Measurements from ENCODE around the gene FAM72B.
"Not testable (repeated sequence)": the region's sequence is repeated elsewhere in the genome, so short reads cannot be mapped to it uniquely, and the experiment has no call there.

FAM72B gene

DNA sequence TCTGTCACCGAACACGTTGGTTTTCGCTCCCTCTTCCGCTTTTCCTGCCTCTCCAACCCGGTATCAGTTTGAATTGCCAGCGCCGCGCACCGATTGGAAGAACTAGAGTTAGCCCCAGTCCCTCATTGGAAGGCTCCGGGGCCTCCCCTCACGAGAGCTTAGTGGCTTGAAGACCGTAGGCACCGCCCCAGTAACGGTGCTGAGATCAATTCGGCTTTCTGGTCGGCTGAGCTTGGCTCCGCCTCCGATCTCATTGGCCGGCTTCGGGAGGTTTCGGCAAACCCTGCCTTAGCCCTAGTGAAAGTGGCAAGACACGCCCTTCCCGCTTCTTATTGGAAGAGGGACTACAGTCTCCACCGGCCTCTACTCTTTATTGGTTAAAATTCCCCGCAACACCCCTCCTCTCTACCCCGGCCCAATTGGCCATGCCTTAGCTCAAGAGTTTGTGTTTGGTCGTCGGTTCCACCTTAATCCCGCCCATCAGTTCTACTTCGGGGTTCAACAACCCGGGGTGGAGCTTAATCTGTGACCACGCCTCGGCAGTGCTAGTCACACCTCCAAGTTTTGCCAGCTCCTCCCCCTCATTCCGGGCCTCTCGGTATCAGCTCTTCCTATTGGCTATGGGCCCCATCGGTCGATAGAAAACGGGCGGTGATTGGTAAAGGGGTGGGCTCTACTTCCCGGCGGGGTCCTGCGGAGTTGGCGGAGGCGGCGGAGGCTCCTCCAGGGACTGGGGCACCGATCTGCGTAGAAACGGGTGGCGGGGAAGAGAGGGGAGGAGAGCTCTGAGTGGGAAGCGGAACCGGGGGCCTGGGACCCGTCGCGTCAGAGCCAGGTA lies at the start of gene FAM72B, which contains the start of gene SRGAP2C:
FAM72B (minus strand) TSS at position 51 of the 838 bp plus-strand sequence. CDS start 851 bp downstream, outside the sequence.
SRGAP2C (plus strand) TSS at position 686 of the 838 bp plus-strand sequence. CDS start 2,472 bp downstream, outside the sequence.
- not testable (repeated sequence) for H3K4me3 ChIP-seq (ENCODE audit: low read length); H3K27me3 ChIP-seq (ENCODE audit: control insufficient read depth, insufficient read depth, low read length); H3K4me1 ChIP-seq (ENCODE audit: control insufficient read depth, insufficient read depth, low read length); H3K36me3 ChIP-seq (ENCODE audit: control insufficient read depth, insufficient read depth, low read length); H3K27ac ChIP-seq (ENCODE audit: low read depth, low read length); H3K9ac ChIP-seq (ENCODE audit: low read length)

DNA sequence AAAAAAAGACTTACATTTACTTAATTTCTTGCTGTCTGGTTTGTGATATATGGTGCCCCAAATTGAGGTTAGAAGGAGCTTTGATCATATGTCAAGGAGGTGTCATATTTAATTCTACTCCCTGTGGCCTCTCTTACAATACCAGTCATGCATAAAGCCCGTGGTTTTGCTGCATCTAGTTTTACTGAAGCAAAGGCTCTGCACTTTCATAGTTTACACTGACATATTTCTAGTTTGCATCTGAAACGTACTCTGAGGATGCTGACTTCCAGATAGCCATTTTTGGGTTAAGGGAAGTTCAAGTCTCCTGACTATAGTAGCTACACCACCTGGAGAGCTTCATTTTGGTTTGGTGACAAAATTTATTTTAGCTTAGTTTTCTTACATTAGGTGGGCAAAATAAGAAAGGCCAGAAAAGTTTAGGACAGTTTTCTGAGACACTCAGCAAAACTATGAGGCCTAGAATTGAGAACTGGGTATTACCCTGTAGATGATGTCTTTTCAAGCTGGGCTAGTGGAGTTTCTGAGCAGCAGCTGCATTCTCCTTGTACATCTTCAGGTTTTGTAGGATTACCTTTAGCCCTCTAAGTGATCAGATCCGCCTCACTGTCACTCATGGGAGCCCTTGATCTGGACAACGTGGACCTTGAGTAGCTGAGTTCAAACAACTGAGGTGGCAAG lies 48.4 kb upstream of the FAM72B start:
- not testable (repeated sequence) for H3K4me3 ChIP-seq (ENCODE audit: low read length); H3K9ac ChIP-seq (ENCODE audit: low read length); H3K36me3 ChIP-seq (ENCODE audit: control insufficient read depth, insufficient read depth, low read length); H3K27ac ChIP-seq (ENCODE audit: low read depth, low read length); H3K27me3 ChIP-seq (ENCODE audit: control insufficient read depth, insufficient read depth, low read length); H3K4me1 ChIP-seq (ENCODE audit: control insufficient read depth, insufficient read depth, low read length)

DNA sequence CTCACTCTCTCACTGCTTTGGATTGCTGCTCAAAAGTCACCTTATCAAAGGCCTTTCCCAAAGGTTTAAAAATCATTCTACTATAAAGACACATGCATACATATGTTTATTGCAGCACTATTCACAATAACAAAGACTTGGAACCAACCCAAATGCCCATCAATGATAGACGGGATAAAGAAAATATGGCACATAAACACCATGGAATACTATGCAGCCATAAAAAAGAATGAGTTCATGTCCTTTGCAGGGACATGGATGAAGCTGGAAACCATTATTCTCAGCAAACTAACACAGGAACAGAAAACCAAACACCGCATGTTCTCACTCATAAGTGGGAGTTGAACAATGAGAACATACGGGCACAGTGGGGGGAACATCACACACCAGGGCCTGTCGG lies 46.5 kb upstream of the FAM72B start:
- H3K4me3 ChIP-seq (ENCODE audit: low read length); H3K4me1 ChIP-seq (ENCODE audit: control insufficient read depth, insufficient read depth, low read length); H3K27ac ChIP-seq (ENCODE audit: low read depth, low read length); H3K27me3 ChIP-seq (ENCODE audit: control insufficient read depth, insufficient read depth, low read length); H3K36me3 ChIP-seq (ENCODE audit: control insufficient read depth, insufficient read depth, low read length); H3K9ac ChIP-seq (ENCODE audit: low read length): not testable (repeated sequence)

DNA sequence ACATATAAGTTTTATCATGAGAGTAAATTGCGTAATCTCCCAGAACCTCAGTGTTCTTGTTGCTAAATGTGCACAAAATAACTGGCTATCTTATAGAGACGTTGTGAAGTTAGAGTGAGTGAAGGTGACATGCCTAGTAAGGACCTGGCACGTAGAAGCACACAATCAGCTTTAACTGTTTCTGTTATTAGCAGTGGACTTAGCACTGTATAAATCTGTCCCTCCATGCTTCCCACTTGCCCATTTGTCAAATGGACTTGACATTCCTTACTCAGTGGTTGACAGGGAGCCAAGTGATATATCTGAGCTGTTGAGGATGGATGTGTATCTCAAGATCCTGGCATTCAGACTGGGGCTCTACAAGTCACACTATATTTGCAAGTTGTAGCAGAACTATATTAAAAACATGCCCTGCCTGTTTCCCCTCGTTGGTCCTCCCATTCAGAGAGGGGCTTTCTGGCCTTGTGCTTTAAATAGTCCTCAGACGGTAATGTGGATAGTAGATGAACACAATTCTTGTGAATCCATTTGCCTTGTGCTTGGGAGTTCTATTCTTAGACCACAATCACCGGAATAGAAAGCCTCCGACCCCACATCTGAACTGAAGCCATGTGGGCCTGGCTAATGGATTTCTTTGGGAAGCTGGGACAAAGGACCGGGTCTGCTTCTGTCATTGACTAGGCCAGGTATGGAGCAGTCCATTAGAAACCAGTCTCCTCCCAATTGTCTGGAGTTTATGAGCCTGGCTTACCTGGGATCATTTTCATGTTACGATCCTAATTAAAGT lies 43.6 kb upstream of the FAM72B start:
- H3K4me3 ChIP-seq (ENCODE audit: low read length); H3K9ac ChIP-seq (ENCODE audit: low read length); H3K27me3 ChIP-seq (ENCODE audit: control insufficient read depth, insufficient read depth, low read length); H3K36me3 ChIP-seq (ENCODE audit: control insufficient read depth, insufficient read depth, low read length); H3K4me1 ChIP-seq (ENCODE audit: control insufficient read depth, insufficient read depth, low read length); H3K27ac ChIP-seq (ENCODE audit: low read depth, low read length): not testable (repeated sequence)

DNA sequence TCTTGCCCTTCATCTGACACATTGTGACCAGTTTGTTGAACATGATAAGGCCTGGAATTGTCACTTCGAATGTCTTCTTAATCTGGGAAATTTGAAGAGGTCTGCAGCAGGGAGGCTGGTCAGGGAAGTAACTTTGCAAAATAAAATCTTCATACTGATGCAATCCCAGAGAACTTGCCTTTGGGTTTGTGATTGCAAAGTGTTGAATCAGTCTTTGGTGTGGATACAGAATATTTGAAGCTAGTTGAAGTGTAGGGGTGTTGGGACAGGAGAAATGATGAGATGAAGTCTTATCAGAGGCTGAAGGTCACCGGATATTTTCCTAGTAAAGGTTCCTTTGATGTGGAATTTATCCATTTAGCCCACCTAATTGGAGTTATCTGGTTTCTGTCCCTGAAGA lies 42.8 kb upstream of the FAM72B start:
- not testable (repeated sequence) for H3K27ac ChIP-seq (ENCODE audit: low read depth, low read length); H3K9ac ChIP-seq (ENCODE audit: low read length); H3K4me1 ChIP-seq (ENCODE audit: control insufficient read depth, insufficient read depth, low read length); H3K4me3 ChIP-seq (ENCODE audit: low read length); H3K27me3 ChIP-seq (ENCODE audit: control insufficient read depth, insufficient read depth, low read length); H3K36me3 ChIP-seq (ENCODE audit: control insufficient read depth, insufficient read depth, low read length)

DNA sequence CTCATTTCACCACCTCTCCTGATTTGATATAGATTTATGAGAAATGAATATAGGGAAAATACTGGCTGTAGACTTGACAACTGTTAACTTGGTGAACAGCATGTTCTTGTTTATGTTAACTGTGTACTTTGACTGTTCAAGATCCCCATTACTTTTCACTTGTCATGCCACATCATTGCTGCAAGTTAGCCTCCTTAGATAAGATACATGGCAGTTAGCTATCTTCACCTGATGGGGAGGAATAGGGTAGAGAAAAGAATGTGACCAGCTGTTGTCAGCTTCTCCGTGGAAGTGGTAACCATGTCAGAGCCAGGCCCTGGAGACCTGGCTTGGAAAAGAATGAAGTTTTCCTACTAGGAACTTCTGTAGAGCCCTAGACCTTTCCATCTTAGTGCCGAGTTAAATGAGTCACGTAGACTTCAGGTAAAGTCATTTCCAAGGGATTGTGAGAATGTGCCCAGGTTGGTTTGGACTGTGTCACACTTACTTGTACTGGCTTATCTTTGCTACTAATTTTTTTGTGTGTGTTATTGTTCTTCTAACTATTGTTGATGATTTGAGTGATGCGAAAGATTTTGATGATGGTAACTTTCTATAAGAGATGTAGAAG lies 42.3 kb upstream of the FAM72B start:
- H3K9ac ChIP-seq (ENCODE audit: low read length); H3K27ac ChIP-seq (ENCODE audit: low read depth, low read length); H3K4me1 ChIP-seq (ENCODE audit: control insufficient read depth, insufficient read depth, low read length); H3K4me3 ChIP-seq (ENCODE audit: low read length); H3K36me3 ChIP-seq (ENCODE audit: control insufficient read depth, insufficient read depth, low read length); H3K27me3 ChIP-seq (ENCODE audit: control insufficient read depth, insufficient read depth, low read length): not testable (repeated sequence)

DNA sequence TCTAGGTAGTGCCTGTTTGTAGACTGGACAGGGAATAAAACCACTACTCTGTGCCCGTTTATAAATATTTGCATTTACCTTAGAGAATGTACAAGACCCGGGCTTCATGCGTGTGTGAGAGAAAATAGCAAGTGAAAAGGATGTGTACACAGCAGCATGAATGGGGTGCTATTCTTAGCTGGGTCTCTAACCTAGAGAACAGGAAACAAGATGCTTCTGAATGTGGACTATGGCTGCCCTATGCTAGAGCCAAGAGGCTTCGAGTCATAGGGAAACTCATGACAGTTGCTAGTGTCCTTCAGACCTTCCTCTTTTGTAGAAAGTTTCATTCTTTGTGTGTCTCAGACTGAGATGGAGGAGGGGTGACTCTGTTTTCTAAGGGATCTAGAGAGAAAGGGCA lies 40.6 kb upstream of the FAM72B start:
- not testable (repeated sequence) for H3K9ac ChIP-seq (ENCODE audit: low read length); H3K27ac ChIP-seq (ENCODE audit: low read depth, low read length); H3K4me3 ChIP-seq (ENCODE audit: low read length); H3K4me1 ChIP-seq (ENCODE audit: control insufficient read depth, insufficient read depth, low read length); H3K36me3 ChIP-seq (ENCODE audit: control insufficient read depth, insufficient read depth, low read length); H3K27me3 ChIP-seq (ENCODE audit: control insufficient read depth, insufficient read depth, low read length)

DNA sequence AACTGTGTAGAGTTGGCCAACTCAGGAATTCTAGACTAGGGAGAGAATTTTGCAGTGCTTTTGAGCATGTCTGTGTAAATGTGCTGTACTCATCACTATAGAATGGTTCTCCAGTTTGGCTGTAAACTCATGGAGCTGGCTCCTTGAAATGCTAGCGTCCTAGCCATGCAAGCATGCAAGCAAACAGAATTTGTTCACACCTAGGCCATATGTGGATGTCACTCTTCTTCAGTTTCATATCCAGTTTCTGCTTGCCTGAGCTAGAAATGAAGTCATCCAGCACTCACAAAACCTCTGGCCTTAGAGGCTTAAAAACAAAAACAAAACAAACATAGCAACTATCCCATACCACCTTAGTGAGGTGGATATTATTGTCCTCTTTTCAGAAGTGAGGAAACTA lies 37.6 kb upstream of the FAM72B start:
- H3K4me1 ChIP-seq (ENCODE audit: control insufficient read depth, insufficient read depth, low read length); H3K9ac ChIP-seq (ENCODE audit: low read length); H3K4me3 ChIP-seq (ENCODE audit: low read length); H3K36me3 ChIP-seq (ENCODE audit: control insufficient read depth, insufficient read depth, low read length); H3K27me3 ChIP-seq (ENCODE audit: control insufficient read depth, insufficient read depth, low read length); H3K27ac ChIP-seq (ENCODE audit: low read depth, low read length): not testable (repeated sequence)

DNA sequence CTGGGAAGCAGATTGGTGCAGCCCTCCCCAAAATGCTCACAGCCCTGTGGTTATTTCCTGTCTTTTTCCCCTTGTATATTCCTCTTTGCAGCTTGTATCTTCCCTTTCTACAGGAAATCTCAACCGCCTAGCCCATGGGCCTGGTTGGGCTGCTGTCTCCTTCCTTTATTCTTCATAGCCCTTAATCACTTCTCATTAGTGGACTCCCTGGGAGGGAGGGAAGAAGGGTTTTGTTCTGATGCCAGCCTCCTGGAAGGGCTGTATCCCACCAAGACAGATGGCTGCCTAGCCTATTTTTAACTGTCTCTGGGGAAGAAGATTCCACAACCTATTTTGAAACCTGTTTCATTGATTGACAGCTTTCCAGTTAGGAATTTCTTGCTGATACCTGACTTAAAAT lies 32.5 kb upstream of the FAM72B start:
- H3K27me3 ChIP-seq (ENCODE audit: control insufficient read depth, insufficient read depth, low read length); H3K36me3 ChIP-seq (ENCODE audit: control insufficient read depth, insufficient read depth, low read length); H3K4me1 ChIP-seq (ENCODE audit: control insufficient read depth, insufficient read depth, low read length); H3K4me3 ChIP-seq (ENCODE audit: low read length); H3K9ac ChIP-seq (ENCODE audit: low read length); H3K27ac ChIP-seq (ENCODE audit: low read depth, low read length): not testable (repeated sequence)

DNA sequence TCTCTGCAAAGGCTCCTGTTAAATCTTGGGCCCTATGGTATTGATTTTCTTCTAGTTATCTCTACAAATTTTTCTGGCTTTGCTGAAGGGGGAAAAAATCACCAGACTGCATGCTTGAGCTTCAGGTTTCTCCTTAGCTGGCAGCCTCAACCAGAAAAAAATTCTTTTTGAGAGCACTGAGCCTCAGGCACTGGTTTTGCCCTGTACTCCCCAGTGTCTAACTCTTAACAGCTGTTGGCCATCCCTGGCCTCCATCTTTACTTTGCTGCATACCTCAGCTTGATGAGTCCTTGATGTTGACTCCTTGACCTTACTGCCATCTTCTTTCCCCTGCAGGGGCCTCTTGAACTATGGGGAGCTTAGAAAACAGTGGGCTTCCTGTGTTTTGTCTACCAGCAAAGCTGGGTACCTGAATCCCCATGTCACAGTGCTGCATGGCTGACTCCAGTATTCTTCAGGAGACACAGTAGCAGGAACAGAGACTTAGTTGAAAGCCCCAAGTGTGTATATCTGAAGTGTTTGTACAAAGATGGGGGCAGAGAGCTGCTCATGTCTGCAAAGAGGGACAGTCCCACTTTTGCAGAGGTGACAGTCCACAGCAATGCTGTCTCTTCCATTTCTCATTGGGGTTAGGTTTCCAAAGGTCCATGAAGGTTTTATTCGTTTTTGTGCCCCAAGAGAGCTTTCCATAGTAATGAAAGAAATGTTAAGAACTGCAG lies 31.7 kb upstream of the FAM72B start:
- not testable (repeated sequence) for H3K4me1 ChIP-seq (ENCODE audit: control insufficient read depth, insufficient read depth, low read length); H3K27ac ChIP-seq (ENCODE audit: low read depth, low read length); H3K4me3 ChIP-seq (ENCODE audit: low read length); H3K9ac ChIP-seq (ENCODE audit: low read length); H3K27me3 ChIP-seq (ENCODE audit: control insufficient read depth, insufficient read depth, low read length); H3K36me3 ChIP-seq (ENCODE audit: control insufficient read depth, insufficient read depth, low read length)

DNA sequence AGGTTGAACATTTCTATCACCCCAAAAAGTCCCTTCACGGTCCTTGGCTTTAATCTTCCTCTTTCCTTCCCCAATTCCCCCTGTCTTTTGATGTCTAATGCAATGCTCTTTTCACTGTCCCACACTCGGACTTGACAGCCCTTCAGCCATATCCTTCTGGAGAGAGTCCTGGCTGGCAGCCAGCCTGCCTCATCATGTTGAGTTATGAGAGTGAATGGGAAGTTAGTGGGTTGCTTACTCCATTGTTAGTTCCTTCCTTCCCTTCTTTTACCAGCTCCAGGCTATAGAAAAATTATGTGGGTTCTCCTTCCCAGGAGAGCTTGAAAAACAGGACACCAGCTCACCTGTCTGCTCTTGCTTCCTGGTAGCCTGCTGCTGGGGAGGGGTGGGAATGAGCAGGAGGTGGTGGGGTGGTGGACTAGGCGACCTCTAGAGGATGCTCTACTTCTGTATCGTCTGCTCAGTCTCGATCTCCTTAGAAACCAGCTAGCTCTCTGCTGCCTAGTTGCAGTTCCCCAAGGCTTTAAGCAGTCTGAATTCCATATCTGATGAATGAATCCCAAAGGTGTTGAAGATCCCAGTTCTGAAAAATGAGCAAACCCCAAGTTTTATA lies 30.5 kb upstream of the FAM72B start:
- not testable (repeated sequence) for H3K36me3 ChIP-seq (ENCODE audit: control insufficient read depth, insufficient read depth, low read length)

More for the DNA sequence above, 30.5 kb upstream of the FAM72B start:
- H3K4me3 ChIP-seq (ENCODE audit: low read length); H3K27ac ChIP-seq (ENCODE audit: low read depth, low read length); H3K9ac ChIP-seq (ENCODE audit: low read length); H3K4me1 ChIP-seq (ENCODE audit: control insufficient read depth, insufficient read depth, low read length); H3K27me3 ChIP-seq (ENCODE audit: control insufficient read depth, insufficient read depth, low read length): not testable (repeated sequence)
